GM19351 (cell line): Measurements from ENCODE around the gene SFT2D1.
A peak's percentile ranks its signal among the peaks of the same experiment; 100 is the strongest.

Source experiments
- ATAC-seq: cut with Tn5 transposase; IDR thresholded peaks from one replicate; pipeline ENCODE4 v1.9.1; 2021; ENCODE audit warnings: mild to moderate bottlenecking, moderate library complexity; ENCODE audit not compliant: unreplicated experiment

SFT2D1 gene

GRCh38 chr6:166335378-166336302 is 6.7 kb downstream of the SFT2D1 start:
- peak; percentile 41 for ATAC-seq

DNA sequence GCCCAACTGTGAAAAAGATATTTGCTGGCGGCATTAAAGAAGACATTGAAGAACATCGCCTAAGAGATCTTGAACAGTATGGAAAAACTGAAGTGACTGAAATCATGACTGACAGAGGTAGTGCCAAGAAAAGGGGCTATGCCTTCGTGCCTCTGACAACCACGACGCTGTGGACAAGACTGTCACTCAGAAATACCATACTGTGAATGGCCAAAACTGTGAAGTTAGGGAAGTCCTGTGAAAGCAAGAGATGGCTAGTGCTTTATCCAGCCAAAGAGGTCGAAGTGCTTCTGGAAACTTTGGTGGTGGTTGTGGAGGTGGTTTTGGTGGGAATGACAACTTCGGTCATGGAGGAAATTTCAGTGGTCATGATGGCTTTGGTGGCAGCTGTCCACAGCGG is 7.5 kb downstream of the SFT2D1 start:
- no peak for ATAC-seq

DNA sequence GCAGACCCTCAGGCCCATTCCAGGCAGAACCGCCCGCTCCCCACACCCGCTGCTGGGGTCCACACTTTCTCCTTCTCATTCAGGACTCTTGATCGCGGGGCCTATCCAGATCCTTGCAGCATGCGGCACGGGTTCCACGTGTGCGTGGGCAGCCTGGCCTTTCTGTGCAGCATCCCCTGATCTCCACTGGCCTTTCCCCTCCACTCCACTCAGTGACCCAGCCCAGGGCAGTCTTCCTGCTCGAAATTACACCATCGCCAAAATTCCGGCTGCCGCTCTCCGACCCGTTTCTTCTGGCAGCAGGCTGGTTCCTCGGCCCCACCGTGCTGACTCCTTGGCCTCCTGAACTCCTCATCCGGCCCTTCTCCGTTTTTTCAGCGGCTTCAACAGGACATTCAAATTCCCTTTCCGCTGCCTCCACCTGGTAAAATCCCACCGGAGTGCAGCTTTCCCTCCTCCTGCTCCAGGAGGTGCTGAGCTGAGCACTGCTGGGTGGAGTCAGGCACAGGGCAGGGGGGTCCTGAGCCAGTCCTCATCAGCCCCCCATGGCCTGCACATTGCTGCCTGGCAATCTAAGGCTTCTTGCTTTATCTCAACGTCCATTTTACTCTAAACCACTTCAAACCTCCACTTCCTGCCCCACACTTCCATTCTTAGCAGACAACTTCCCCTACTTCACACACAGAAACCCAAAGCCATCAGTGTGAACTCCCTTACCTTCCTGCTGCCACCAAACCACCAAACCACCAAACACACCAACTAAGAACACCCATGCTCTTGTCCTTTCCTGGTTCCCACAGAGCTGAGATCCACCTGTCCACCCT is 9.0 kb downstream of the SFT2D1 start:
- peak; percentile 84 for ATAC-seq

DNA sequence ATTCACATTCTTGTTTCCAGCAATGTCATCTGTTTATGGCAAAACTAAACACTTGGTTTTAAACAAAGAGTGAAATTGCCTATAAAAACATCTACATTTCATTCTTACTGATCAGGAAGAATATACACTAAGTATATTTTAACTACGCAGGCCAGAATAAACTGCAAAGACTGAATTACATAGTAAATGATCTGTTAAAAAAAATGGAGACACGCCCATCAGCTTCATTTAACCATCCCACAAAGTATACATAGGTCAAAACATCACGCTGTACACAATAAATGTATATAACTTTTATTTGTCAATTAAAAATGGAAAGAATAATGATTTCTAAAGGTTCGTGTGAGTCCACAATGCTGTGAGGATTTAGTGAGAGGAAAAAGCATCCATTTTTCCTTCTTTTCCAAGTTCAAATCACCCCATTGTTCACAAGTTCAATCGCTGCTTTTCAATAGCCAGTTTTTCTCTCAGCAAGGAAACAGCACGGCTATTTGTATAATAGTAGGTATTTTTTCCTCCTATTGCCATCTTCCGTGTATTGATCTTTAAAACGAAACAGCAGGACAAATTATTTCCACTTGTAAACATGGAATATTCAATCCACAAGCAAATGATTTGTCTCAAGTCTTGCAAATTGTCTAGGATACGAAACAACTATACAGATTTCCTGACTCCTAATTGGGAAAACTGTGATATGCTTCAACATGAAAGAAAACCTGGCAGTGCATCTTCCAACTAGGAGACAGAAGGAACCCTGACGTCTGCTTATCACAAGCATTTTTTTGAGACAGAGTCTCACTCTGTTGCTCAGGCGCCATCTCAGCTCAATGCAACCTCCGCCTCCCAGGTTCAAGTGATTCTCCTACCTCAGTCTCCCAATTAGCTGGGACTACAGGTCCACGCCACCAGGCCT is 10.6 kb downstream of the SFT2D1 start:
- no peak for ATAC-seq

GRCh38 chr6:166330612-166331011 is 11.7 kb downstream of the SFT2D1 start:
- ATAC-seq: no peak

DNA sequence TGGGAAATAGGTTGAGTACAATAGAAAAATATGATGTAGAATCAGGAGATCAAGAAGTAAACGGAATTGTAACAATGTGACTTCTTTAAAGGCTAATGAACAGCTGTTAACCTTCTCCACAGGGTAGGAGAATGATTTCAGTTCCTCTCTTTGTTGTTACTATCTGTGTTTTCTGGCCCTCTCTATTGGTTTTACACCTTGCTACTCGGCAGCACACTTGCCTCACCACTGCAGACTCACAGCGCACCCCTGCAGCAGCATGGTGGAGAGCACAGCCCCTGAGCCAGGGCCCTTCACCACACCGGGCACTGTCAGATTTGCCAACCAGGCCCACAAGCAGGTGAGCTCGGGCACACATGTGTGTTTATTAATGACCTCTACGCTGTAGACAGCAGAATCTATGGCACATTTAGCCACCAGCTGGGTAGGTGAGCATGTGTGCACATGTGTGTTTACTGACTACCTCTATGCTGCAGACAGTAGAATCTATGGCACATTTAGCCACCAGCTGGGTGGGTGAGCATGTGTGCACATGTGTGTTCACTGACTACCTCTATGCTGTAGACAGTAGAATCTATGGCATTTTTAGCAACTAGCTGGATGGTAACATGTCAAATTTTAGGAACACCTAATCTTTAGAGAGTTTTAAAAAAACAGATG is 16.8 kb downstream of the SFT2D1 start:
- peak; percentile 87 for ATAC-seq

GRCh38 chr6:166323395-166323794 is 18.9 kb downstream of the SFT2D1 start:
- ATAC-seq: no peak

- no peak for ATAC-seq
Measured at GRCh38 chr6:166318649-166319600, 23.4 kb downstream of the SFT2D1 start.

- ATAC-seq: no peak
Measured at GRCh38 chr6:166318227-166318626, 24.1 kb downstream of the SFT2D1 start.

DNA sequence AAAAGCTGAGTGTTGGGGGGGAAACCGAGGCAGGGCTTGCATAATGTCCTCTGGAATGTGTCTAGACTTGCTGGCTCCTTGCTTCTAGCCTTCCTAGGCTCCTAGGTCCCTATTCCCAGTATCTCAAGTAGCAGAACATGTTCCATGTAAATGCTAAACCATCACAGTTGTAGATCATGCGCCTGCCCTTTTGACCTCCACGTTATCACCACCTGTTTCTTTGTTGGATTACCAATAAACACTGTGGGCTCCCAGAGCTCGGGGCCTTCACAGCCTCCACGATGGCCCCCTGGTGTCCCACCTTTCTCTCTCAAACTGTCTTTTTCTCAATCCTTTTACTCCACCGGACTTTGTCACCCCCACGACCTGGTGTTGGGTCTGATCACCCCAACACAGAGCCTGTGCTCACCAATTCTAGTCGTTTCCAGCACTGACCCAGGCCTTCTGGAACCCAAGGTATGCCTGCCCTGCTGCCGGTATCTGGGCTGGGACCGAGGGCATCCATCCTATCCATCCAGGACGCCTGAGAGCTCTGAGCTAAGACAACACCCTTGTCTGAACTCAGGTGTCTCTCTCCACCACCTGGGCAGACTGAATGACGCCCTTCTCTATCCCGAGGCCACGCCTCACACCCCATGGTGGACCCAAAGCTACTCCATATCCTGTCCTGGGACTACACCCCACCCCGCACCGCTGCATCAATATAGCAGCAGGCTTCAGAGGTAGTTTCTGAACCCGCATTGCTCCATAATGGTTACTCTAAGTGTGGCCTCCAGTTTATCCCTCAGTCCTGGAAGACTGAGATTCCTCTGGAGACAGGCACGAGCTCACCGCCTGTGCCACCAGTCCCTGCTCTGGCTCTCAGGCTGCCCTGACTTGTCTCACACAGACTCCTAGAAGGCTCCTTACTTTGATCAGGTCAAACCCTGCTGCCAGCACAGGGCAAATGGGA is 24.8 kb downstream of the SFT2D1 start:
- no peak for ATAC-seq

GRCh38 chr6:166315436-166315835 is 26.9 kb downstream of the SFT2D1 start:
- no peak for ATAC-seq

GRCh38 chr6:166314454-166314853 is 27.9 kb downstream of the SFT2D1 start:
- ATAC-seq: no peak

DNA sequence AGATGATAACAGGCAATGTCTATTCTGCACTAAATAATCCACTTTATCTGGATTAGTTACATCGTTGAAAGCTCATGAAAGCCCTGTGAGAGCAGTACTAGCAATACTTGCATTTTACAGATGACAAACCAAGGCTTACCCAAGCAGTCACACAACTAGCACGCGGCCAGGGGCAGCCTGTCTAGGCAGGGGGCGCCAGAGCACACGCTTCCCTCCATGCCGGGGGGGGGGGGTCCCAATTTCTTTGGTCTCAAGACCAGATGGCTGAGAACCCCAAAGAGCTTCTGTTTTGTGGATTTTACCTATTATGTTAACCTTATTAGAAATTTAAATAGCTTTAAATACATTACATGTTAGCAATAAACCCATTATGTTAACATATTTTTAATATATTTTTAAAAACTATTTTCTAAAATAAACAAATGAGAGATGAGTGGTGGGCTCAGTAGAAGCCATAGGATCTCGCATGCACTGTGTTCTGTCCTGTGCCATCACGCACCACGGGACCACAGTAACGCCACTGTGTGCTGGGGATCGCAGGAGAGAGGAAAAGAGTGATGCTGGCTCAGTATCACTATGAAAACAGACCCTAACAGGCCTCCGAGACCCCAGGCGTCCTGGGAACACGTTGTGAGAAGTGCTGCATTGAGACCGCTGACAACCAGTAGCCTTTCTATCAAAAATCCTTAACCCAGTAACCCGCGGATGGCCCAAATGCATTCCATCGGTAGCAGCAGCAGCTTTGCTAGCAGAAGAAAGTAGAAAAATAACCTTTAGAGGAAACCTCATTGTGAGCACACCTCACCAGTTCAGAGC is 28.9 kb downstream of the SFT2D1 start:
- ATAC-seq: peak; percentile 64

DNA sequence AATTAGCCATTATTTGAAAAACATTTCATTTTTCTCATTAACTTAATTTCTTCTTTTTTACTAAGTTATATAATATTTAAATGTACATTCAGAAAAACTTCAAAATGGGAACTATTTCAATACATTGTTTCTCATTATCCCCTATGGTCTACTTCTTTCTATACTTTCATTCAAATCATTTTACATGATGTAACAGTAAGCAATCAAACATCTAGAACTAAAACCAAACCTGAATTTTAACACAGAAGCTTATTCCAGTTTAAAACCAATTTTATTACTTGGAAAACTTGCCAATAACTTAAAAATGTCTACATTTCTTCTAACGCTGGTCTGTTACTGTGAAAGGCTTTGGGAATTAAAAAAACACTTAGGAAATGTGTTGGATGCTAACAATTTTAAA is 29.5 kb downstream of the SFT2D1 start:
- ATAC-seq: no peak

- no peak for ATAC-seq
Measured at GRCh38 chr6:166310634-166311033, 31.7 kb downstream of the SFT2D1 start.

DNA sequence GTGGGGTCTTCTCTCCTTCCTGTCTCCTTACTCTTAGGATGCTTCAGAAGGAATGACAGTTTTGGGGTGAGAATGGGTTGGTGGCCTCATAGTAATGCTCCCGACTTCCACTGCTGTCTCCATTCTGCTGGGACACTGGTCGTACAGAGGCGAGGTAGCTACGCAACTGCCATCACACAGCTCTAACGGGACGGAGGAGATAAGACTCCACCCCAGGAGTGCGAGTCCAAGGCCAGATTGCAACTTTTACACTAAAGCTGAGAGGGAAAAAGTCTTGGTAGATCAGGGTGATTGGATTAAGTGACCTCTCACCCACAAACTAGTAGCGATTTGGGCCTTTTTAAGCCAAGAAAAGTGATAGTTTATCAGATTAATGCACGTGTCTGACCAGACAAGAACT is 32.4 kb downstream of the SFT2D1 start:
- ATAC-seq: no peak
